SU-DHL-6 (cell line): ENCODE results near the gene LDB2.

Experiments
- H2AFZ ChIP-seq: fragments of 200-600 bp; sonication (generic); 2 replicates; pipeline ENCODE4 v1.6.1; 2014; ENCODE audit warnings: low read depth, mild to moderate bottlenecking, moderate library complexity, mixed read lengths, antibody characterized with exemption, low read length; ENCODE audit not compliant: severe bottlenecking
- H3F3A ChIP-seq: fragments of 200-600 bp; shearing (Covaris generic); 2 replicates; pipeline ENCODE4 v1.6.0; 2016; ENCODE audit warnings: antibody characterized with exemption, mild to moderate bottlenecking; ENCODE audit not compliant: insufficient read depth
- H3K27ac ChIP-seq: fragments of 200-600 bp; sonication (generic); 2 replicates; pipeline ENCODE4 v1.5.1; 2016; ENCODE audit warnings: low read depth, mild to moderate bottlenecking, low read length, moderate library complexity, mixed read lengths
- H3K27me3 ChIP-seq: fragments of 200-600 bp; sonication (generic), shearing (Covaris generic); 2 replicates; pipeline ENCODE4 v1.6.0; 2014; ENCODE audit warnings: mild to moderate bottlenecking, low read length
- H3K36me3 ChIP-seq: fragments of 200-600 bp; sonication (generic); 2 replicates; pipeline ENCODE4 v1.6.1; 2014; ENCODE audit warnings: mild to moderate bottlenecking, low read length, mixed read lengths
- H3K4me2 ChIP-seq: fragments of 300-600, 200-600 bp; shearing (Covaris generic), sonication (generic); 2 replicates; pipeline ENCODE4 v1.6.0; 2014; ENCODE audit warnings: low read length, low read depth, mild to moderate bottlenecking; ENCODE audit not compliant: poor library complexity, severe bottlenecking
- H3K4me3 ChIP-seq: fragments of 200-600 bp; sonication (generic); 2 replicates; pipeline ENCODE4 v1.5.1; 2014; ENCODE audit warnings: antibody characterized with exemption, low read length, mild to moderate bottlenecking, mixed read lengths; ENCODE audit not compliant: insufficient read depth, poor library complexity, severe bottlenecking
- H3K79me2 ChIP-seq: fragments of 200-600 bp; sonication (generic); 2 replicates; pipeline ENCODE4 v1.6.1; 2014; ENCODE audit warnings: mild to moderate bottlenecking, low read length, moderate library complexity; ENCODE audit not compliant: insufficient read depth
- H3K9ac ChIP-seq: fragments of 200-600 bp; sonication (generic); 2 replicates; pipeline ENCODE4 v1.7.0; 2014; ENCODE audit warnings: mild to moderate bottlenecking, low read length
- H3K9me2 ChIP-seq: fragments of 200-600 bp; sonication (generic); replicated peaks from 2 replicates; pipeline ENCODE4 v1.6.1; 2014; ENCODE audit warnings: low read length; ENCODE audit not compliant: insufficient read depth
- H3K9me3 ChIP-seq: fragments of 200-600 bp; sonication (generic); 2 replicates; pipeline ENCODE4 v1.6.1; 2014; ENCODE audit warnings: low read length, mixed read lengths; ENCODE audit not compliant: insufficient read depth
- H4K20me1 ChIP-seq: fragments of 200-600 bp; sonication (generic); 2 replicates; pipeline ENCODE4 v1.6.1; 2014; ENCODE audit warnings: low read depth, mild to moderate bottlenecking, antibody characterized with exemption, low read length, moderate library complexity, mixed read lengths
- CTCF ChIP-seq: fragments of 200-600 bp; sonication (generic); IDR thresholded peaks from one replicate; pipeline ENCODE4 v1.5.1; 2017; ENCODE audit warnings: antibody characterized with exemption, mild to moderate bottlenecking, low read length, moderate library complexity; ENCODE audit not compliant: insufficient read depth, poor library complexity, severe bottlenecking
- EZH2phosphoT487 ChIP-seq: fragments of 200-600 bp; sonication (generic), shearing (Covaris generic); conservative IDR thresholded peaks from 2 replicates; pipeline ENCODE4 v1.6.1; 2018; ENCODE audit warnings: mild to moderate bottlenecking, antibody characterized with exemption, low read length, moderate library complexity, mixed read lengths

Gene LDB2

DNA sequence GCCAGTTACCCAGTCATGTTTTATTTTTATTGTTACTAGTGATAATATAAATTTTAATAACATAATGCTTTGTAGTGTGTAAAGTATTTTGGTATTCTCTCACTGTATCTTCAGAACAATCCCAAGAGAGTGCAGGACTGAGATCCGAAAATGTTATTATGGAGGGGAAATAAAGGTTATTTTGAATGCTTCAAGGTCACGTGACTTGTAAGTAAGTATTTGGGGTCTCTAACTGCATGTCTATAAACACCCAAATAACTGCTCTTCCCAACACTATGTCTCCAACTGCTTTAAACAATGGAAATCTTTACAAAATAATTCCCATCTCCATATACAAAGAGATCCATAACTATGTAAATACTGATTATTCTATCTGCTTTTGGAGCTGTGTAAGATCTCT, 302.2 kb downstream of the LDB2 start:
- no peak overlapping the region for H3K9ac ChIP-seq
- no peak for TF ChIP-seq CTCF
- H3K4me3 ChIP-seq: no peak overlapping the region
- no peak overlapping the region for H3K27ac ChIP-seq
- no peaks in the 10 kb centered on the region for H4K20me1 ChIP-seq
- H3K9me2 ChIP-seq: no peaks in the 10 kb centered on the region; the same call in 1 of the 2 replicates
- H3K36me3 ChIP-seq: no peaks in the 10 kb centered on the region
- no peaks in the 10 kb centered on the region for H3K27me3 ChIP-seq
- H2AFZ ChIP-seq: no peak overlapping the region
- H3K4me2 ChIP-seq: no peak overlapping the region
- no peaks in the 10 kb centered on the region for H3F3A ChIP-seq
- no peaks in the 10 kb centered on the region for H3K9me3 ChIP-seq
- H3K79me2 ChIP-seq: no peaks in the 10 kb centered on the region

GRCh38 chr4:16594128-16594527, 304.3 kb downstream of the LDB2 start:
- Histone ChIP-seq H3K9me3 (no peaks in the 10 kb centered on the region), H3K4me3 (no peak overlapping the region)

DNA sequence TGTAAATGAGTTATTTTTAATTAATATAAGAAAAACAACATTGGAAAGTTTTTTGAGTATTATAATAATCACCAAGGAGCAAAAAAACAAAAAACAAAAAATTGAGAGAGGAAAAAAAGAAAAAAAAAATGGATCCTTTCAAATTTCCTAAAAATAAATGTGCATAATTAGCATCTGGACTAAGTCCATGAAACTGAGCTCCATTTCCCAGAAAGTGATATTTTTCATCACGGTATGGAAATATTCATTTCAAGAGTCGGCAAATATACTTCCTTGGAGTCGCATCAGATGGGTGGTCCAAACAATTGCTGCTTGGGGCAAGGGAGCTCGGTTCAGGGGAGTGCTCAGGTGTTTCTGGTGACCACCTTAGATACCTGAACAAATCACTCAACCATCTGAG, 305.1 kb downstream of the LDB2 start:
- Histone ChIP-seq H3K4me2 (no peak overlapping the region), H3K27ac (no peak overlapping the region), H3K9ac (no peak overlapping the region), H3K27me3 (no peaks in the 10 kb centered on the region), H3K9me3 (no peaks in the 10 kb centered on the region), H3K9me2 (no peaks in the 10 kb centered on the region; the same call in 1 of the 2 replicates), H3K4me3 (no peak overlapping the region), H3K79me2 (no peaks in the 10 kb centered on the region), H3F3A (no peaks in the 10 kb centered on the region), H4K20me1 (no peaks in the 10 kb centered on the region), H2AFZ (no peak overlapping the region), H3K36me3 (no peaks in the 10 kb centered on the region)
- TF ChIP-seq CTCF (no peak), EZH2phosphoT487 (no peak)

More at GRCh38 chr4:16594128-16594527, 304.3 kb downstream of the LDB2 start:
- no peaks in the 10 kb centered on the region for H4K20me1 ChIP-seq
- no peak overlapping the region for H3K27ac ChIP-seq
- no peak overlapping the region for H3K4me2 ChIP-seq
- no peaks in the 10 kb centered on the region; the same call in 1 of the 2 replicates for H3K9me2 ChIP-seq
- H3K36me3 ChIP-seq: no peaks in the 10 kb centered on the region
- H3K27me3 ChIP-seq: no peaks in the 10 kb centered on the region
- no peak overlapping the region for H3K9ac ChIP-seq
- no peaks in the 10 kb centered on the region for H3K79me2 ChIP-seq
- TF ChIP-seq EZH2phosphoT487 (no peak), CTCF (no peak)
- H3F3A ChIP-seq: no peaks in the 10 kb centered on the region
- H2AFZ ChIP-seq: no peak overlapping the region

GRCh38 chr4:16591272-16591826, 307.1 kb downstream of the LDB2 start:
- no peak for TF ChIP-seq EZH2phosphoT487
- TF ChIP-seq CTCF: no peak
- Histone ChIP-seq H4K20me1 (no peaks in the 10 kb centered on the region), H3K9me2 (no peaks in the 10 kb centered on the region; the same call in 1 of the 2 replicates)

More at GRCh38 chr4:16591272-16591826, 307.1 kb downstream of the LDB2 start:
- Histone ChIP-seq H2AFZ (no peak overlapping the region), H3K4me2 (no peak overlapping the region), H3K79me2 (no peaks in the 10 kb centered on the region), H3K27ac (no peak overlapping the region), H3K4me3 (no peak overlapping the region), H3K36me3 (no peaks in the 10 kb centered on the region), H3K9ac (no peak overlapping the region), H3K27me3 (no peaks in the 10 kb centered on the region), H3F3A (no peaks in the 10 kb centered on the region), H3K9me3 (no peaks in the 10 kb centered on the region)
